NCI-H1105 (cell line): ENCODE measurements around the gene GALNTL6.
"Not testable (repeated sequence)": the region's sequence is repeated elsewhere in the genome, so short reads cannot be mapped to it uniquely, and the experiment has no call there.

ENCODE experiments used
- DNase-seq: peaks from one replicate; lab custom pipeline; 2025; lab: John Stamatoyannopoulos, UW

Gene GALNTL6

DNA sequence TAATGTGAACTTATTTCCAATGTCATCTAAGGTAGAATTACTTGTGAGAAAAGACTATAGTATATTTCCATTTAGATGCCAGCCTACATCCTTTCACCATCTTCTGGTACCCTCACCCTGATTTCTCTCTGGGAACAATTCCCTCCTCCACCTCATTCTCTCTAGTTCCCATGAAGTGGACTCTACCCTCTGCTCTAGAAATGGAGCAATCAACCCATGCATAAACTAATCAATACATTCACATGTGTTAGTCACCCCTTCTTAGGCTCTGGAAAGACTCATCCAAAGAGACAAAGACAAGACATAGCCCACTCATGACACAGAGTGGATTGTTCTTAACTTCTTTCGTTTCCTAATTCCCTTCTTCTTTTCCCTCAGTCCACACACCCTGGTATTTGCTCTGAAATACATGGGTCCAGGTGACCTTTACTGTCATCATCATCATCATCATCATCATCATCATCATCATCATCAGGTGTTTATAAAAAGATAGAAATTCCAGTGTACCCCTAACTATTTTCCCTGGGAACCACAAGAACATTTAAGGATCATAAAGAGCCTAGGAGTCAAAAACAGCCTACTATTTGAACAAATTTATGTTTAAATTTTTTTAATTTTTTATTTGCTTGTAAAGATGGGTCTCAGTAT lies 1056.5 kb downstream of the GALNTL6 start:
- DNase-seq: no peak

DNA sequence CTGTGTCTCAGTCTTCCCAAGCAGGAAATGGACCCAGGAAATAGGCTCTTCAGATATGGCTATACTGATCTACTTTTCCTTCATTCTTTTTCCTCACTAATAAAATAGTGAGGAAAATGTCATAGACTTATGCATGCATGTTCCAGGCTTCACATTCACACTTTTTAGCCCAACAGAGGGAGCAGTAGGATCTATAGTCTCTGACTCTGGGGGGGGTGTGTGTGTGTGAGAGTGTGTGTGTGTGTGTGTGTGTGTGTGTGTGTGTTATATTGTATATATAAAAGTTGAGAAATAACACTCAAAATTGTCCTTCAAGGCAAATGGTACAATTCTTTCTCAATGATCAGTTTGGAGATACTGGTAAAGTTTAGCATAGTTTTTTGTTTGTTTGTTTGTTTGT lies 1058.2 kb downstream of the GALNTL6 start:
- no peak for DNase-seq

DNA sequence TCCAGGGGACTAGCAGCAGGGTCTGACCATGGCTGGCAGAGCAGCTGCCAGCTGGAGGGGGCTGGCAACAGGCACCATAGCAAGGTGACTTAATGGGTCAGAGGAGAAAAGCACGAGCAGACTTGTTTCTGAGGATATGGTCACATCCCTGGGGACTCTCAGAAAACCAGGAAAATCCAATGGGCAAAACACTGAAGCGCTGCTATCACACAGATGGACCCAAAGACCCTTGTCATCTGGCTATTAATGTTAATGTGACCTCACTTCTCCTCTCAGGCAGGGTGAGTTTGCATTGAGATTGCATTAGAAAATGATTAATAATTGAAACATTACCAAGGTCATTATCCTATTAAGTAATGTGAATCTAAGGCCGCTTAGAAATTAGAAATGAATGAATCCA lies 1061.7 kb downstream of the GALNTL6 start:
- no peak for DNase-seq

DNA sequence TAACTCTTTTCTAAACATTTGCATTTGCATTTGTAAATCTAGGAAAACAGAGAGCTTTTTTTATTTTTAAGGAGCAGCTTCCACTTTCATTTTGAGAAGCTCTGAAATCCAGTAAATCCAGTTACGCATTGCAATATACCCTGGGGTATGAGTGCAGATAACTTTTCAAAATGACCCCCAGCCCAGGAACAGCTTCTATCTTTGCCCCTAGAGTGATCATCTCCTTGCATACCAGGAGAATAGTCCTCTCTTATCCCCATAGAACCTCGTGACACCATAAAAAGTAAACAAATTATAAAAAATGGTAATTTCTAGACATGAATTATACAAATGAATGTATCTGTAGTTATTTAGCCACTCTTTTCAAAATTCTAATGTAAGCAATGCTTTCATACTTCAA lies 1063.2 kb downstream of the GALNTL6 start:
- DNase-seq: no peak

DNA sequence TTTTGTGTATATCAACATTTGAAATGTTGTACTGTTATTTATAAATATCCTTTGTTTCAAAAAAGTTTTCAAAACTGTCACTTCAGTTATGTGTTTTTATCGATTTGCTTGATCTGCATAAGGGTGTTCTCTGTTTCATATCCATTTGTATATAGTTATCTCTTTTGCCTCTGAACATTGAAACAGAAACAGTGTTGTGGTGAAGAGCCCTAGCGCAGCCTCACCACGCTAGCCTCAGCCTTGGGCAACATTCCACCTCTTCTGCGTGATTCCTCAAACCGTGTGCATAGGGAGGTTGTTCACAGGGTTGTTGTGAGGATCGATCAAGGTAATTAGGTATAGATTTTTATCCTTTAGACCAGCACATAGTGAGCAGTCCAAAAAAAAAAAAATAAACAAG lies 1068.4 kb downstream of the GALNTL6 start:
- no peak for DNase-seq

DNA sequence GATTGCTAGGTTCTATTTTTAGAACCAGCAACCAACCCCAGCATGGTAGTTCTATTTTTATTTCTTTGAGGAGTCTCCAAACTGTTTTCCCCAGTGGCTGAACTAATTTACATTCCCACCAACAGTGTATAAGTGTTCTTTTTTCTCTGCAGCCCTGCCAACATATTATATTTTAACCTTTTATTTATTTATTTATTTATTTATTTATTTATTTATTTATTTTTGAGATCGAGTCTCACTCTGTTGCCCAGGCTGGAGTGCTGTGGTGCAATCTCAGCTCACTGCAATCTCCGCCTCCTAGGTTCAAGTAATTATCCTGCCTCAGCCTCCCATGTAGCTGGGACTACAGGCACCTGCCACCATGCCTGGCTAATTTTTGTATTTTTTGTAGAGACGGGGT lies 1074.2 kb downstream of the GALNTL6 start:
- not testable (repeated sequence) for DNase-seq

DNA sequence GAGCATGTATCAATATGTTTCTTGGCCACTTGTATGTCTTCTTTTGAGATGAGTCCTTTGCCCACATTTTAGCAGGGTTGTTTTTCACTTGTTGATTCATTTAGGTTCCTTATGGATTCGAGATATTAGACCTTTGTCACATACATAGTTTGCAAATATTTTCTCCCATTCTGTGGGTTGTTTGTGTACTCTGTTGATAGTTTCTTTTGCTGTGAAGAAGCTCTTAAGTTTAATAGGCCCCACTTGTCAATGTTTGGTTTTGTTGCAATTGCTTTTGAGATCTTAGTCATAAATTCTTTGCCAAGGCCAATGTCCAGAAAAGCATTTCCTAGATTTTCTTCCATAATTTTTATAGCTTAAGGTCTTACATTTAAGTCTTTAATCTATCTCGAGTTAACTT lies 1074.8 kb downstream of the GALNTL6 start:
- no peak for DNase-seq

DNA sequence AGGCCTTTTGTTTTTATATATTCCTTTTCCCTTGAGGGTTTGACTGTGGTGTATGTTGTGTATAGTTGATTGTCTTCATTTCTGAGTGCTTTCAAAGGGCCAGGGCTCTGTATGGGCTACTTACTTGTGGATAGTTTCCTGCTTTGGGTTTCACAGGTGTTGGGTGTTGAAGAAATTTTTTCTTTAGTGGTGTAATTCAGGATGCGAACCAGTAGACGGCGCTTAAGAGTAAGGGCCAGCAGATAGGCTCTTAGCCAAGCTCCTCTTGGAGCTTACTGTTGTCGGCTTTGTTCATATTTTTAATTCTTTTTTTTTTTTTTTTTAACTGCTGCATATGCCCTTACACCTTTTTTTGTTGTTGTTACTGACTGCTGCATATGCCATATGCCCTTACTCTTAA lies 1079.1 kb downstream of the GALNTL6 start:
- no peak for DNase-seq

DNA sequence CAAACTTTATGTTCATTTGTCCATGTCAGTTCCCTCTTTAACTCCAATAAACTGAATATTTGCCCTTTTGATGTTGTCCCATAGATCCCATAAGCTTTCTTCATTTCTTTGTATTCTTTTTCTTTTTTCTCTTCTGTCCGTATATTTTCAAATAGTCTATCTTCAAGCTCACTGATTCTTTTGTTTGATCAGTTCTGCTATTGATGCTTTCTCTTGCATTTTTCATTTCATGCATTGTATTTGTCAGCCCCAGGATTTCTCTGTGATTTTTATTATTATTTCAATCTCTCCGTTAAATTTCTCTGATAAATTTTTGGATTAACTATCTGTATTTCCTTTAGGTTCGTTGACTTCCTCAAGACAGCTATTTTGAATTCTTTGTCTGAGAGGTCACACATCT lies 1082.5 kb downstream of the GALNTL6 start:
- DNase-seq: no peak

DNA sequence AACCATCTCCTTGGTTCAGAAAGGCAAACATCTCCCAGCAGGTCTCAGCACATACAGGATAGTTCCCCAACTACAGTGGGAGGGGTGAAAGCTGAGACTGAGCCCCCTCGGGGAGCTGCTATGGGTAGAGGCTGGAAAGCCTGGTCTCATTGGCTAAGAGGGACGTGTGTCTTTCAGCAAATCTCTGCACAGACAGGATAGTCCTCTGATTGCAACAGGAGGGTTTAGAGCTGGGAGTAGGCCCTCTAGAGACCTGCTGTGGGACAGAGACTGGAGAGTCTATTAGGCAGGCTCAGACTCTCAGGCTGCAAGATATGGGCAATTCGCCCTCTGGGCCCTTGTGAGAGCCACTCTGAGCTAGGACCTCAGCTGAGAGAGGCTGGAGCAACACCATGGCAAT lies 1083.8 kb downstream of the GALNTL6 start:
- DNase-seq: no peak

DNA sequence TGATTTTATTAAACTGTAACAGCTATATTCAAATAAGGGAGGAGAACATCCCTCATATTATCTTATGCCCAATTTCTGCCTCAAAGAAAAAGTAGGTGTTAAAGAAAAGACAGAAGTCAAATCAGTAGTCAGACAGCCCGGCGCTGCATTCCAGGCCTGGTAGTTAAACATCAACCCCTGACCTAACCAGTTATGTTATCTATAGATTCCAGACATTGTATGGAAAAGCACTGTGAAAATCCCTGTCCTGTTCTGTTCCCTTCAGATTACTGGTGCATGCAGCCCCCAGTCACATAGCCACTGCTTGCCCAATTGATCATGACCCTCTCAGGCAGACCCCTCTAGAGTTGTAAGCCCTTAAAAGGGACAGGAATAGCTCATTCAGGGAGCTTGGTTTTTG lies 1085.5 kb downstream of the GALNTL6 start:
- DNase-seq: no peak

DNA sequence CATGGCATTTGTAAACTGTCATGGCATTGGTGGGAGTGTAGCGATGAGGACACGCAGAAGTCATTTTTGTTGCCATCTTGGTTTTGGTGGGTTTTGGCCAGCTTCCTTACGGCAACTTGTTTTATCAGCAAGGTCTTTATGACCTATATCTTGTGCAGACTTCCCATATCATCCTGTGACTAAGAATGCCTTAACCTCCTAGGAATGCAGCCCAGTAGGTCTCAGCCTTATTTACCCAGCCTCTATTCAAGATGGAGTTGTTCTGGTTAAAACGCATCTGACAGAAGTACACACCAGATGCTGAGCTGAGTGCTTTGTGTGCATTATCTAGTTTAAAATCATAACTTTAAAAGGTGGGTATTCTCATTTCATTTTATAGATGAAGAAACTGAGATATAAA lies 1086.7 kb downstream of the GALNTL6 start:
- DNase-seq: no peak

DNA sequence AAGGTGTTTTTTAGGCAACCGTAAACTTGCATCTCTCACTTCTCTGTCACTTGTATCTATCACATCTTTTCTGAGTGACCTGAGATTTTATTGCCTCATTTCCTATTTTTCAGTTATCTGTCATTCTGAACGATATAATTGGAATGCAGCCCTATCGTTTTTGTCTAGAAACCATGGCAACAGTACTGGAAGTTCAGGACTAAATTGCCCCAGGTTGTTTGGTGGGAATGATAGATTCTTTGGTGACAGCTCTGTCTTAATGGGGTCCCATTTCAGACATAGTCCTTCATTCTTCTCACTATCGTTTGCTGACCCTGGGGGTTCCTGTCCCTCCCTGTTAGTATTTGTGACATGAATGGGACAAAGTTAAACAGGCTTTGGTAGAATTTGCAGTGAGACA lies 1087.7 kb downstream of the GALNTL6 start:
- no peak for DNase-seq

DNA sequence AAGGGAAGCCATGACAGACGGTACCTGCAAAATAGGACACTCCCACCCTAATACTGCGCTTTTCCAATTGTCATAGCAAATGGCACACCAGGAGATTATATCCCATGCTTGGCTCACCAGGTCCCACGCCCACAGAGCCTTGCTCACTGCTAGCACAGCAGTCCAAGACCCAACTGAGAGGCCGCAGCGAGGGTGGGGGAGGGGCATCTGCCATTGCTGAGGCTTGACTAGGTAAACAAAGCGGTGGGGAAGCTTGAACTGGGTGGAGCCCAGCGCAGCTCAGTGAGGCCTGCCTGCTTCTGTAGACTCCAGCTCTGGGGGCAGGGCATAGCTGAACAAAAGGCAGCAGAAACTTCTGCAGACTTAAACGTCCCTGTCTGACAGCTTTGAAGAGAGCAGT lies 1099.3 kb downstream of the GALNTL6 start:
- not testable (repeated sequence) for DNase-seq

DNA sequence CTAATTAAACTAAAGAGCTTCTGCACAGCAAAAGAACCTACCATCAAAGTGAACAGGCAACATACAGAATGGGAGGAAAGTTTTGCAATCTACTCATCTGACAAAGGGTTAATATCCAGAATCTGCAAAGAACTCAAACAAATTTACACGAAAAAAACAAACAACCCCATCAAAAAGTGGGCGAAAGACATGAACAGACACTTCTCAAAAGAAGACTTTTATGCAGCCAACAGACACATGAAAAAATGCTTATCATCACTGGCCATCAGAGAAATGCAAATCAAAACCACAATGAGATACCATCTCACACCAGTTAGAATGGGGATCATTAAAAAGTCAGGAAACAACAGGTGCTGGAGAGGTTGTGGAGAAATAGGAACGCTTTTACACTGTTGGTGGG lies 1104.2 kb downstream of the GALNTL6 start:
- not testable (repeated sequence) for DNase-seq

DNA sequence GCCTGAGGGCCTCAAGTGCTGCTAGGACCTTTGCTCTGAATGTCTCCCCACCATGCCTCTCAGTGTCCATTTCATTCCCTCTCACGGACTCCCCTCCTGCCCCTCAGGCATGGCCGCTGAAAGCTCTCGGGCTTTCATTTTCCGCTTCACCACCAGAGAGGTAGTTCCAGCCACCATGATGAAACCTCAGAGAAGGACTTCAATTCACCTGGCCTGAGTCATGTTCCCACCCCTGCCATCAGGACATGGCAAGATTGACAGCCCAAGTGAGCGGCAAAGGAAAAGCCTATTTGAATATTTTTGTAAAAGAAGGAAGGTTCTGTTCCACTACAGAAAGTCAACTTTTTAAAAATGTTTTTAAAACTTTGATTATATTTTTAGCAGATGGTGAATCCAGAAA lies 1106.1 kb downstream of the GALNTL6 start:
- DNase-seq: no peak

DNA sequence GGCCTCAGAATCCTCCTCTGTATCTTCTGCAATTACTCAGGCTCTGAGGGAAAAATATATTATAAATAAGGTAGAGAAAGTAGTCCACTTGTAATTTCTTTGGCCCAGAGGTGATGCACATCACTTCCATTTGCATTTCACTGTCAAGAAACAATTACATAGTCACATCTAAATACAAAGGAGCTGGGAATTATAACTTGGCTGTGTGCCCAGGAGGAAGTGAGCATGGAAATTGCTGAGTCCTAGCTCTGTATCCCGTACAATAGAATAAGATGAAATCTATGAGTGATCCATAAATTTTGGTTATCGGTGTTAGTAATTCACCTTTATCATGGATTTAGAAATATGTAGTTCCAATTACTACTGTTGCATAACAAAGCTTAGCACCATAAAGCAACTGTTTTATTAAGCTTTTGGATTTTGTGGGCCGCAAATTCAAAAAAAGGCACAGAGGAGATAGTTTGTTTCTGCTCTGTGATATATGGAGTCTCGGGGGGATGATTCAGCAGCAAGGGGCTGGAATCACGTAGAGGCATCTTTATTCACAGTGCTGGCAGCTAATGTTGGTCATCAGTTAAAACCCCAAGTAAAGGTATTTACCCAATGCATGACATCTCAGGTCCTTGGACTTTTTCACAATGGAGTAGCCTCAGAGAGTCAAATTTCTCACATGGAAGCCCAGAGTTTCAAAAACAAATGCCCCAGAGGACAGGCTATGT lies 1114.1 kb downstream of the GALNTL6 start:
- no peak for DNase-seq

DNA sequence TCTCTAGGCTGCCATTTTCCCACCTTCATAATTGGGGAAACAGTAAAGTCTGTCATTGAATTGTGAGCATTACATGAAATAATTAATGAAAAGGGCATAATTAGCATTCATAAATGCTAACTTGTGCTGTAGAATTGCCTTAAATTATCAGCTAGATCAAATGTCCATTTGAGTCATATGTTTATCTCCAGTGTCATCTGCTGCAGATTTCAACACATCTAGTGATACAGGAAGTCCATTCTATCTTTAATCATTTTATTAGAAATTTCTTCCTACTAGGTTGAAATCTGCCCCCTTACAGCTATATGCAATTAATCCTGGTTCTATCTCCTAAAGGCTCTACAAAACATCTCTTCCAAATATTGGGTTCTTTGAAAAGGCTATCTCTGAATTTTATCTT lies 1115.1 kb downstream of the GALNTL6 start:
- DNase-seq: no peak

DNA sequence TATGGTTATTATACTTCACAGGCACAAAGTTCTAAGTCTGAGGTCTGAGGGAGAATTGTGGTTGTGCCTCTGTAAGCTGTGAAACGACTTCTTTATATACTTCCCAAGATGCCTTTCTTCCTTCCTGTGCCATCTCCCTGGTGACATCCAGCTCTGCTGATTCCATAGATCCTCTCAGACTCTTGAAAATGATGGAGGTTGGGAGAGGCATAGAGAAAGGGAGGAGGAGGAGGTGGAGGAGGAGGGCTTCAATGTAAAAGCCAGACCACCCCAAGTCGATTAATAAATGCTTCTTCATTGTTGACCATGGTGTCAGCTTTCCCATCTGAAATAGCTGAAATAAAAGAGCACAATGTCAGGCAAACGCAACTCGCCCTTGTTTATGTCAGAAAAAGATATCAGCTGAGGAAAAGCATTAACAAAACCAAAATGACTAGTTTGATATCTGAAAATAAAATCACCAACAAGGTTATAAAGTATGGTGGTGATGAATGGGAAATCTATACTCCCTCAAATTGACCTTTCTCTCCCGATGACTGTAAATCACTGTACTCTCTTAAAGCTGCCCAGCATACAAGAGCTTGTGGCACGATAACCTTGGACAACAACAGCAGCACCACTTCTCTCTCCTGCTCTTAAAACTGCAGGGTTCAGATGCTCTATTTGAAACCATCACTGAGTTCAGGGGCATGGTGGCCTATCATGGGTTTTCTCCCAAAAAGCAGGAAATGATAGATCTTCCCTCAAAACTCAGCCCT lies 1125.0 kb downstream of the GALNTL6 start:
- DNase-seq: no peak

DNA sequence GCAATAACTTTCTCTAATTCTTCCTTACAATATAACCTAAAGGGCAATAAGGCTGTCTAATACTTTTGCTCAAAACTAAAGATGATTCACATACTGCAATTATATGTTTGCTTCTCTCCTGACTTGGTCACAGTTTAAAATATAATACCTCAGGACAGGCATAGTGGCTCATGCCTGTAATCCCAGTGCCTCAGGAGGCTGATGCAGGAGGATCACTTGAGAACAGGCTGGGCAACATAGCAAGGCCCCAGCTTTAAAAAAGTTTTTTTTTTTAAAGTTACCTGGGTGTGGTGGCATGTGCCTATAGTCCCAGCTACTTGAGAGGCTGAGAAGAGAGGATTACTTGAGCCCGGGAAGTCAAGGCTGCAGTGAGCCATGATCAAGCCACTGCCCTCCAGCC lies 1125.7 kb downstream of the GALNTL6 start:
- no peak for DNase-seq

DNA sequence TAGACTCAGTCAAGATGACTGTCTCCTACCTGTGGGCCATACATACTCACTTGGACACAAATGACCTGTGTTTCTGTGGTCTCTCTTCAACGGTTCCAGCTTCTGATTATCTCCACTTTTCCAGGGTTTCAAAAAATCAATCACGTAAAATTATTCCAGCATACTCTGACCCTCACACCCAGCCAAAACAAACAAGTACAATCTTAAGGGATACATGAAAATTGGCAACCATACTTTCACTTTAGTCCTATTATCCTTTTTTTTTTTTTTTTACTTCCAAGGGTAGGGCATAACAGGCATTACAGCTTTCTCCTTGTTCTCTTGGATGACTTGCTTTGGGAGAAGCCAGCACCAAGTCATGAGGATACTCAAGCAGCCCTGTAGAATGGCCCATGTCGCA lies 1129.6 kb downstream of the GALNTL6 start:
- no peak for DNase-seq

DNA sequence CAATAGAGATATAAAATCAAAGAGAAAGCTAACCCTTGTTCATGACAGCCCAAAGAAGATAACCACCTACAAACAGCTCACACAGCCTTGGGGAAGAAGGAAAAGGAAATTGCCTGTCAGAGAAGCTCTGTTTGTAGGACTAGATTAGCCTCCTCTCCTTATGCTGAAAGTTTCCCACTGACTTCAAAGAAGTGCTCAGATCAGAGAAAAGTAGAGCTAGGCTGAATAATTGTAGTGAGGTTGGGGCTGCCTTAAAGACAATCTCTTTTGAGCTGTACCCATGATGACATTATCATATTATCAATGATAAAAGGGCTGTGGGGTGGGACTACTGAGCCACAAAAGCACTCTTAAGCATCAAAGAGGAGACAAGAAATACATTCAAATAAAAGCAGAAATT lies 1132.4 kb downstream of the GALNTL6 start:
- DNase-seq: no peak

DNA sequence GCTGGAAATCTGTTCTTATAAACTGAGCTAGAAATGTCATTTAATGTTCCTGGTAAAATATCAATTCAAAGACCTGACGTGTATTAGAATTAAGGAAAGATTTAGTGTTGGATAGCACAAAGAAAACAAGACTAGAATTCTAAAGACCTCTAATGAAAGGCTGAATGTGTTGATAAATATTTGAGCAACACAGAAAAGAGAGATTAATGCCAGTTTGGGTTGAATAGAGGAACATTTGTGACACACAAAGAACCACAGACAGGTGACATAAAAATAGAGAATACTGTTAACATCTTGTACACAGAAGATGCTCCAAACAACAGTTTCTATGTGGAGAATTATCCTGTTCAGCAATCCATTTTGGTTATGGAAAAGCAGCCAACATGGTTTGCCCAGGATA lies 1133.3 kb downstream of the GALNTL6 start:
- DNase-seq: no peak
